ENCODE results near the gene PELI2.

GRCh38 chr14:56349960-56350359 is 231.7 kb downstream of the PELI2 start:
- no peak for TF ChIP-seq ATF3 (CRISPR knock-in tag; conservative IDR thresholded peaks at IDR 0.05)
- no peak for TF ChIP-seq EMX1 (CRISPR knock-in tag; IDR thresholded peaks at IDR 0.05)
- TF ChIP-seq ETV6 (CRISPR knock-in tag; IDR thresholded peaks at IDR 0.05) = no peak
- no peak for TF ChIP-seq CBFB (CRISPR knock-in tag; IDR thresholded peaks at IDR 0.05; ENCODE audit: low read depth)
- TF ChIP-seq ELF4 (CRISPR knock-in tag; IDR thresholded peaks at IDR 0.05; ENCODE audit: low read depth) = no peak
- TF ChIP-seq MXD4 (CRISPR knock-in tag; IDR thresholded peaks at IDR 0.05; ENCODE audit: borderline replicate concordance) = no peak
- no peak for TF ChIP-seq NR3C1 (CRISPR knock-in tag; conservative IDR thresholded peaks at IDR 0.05; ENCODE audit: low read depth)
- TF ChIP-seq PREB (CRISPR knock-in tag; IDR thresholded peaks at IDR 0.05; ENCODE audit: borderline replicate concordance) = no peak
- no peak for TF ChIP-seq CTCF (IDR thresholded peaks at IDR 0.05)
- TF ChIP-seq USF2 (CRISPR knock-in tag; IDR thresholded peaks at IDR 0.05) = no peak
- TF ChIP-seq CREM (CRISPR knock-in tag; IDR thresholded peaks at IDR 0.05) = no peak

Data from WTC11 (cell line).